ENCODE results near the gene TRAPPC6A.
A peak's percentile ranks its signal among the peaks of the same experiment; 100 is the strongest.

- TF ChIP-seq CTCF (IDR thresholded peaks at IDR 0.05) (peak in 2 of 4 experiments; percentile 27 to 31), POLR2A (IDR thresholded peaks at IDR 0.05) (no peak), POLR2AphosphoS5 (IDR thresholded peaks at IDR 0.05) (no peak)
These were observed 16.1 kb downstream of the TRAPPC6A start for GRCh38 chr19:45161738-45162607.

Measured in sigmoid colon (tissue), 4 donors.